VCaP (cell line): ENCODE results near the gene NUBP2.

Source experiments
- H3K27ac ChIP-seq: fragments of 450-650 bp; 2 replicates; pipeline ENCODE4 v1.5.1; 2017
- TF ChIP-seq, protein P1 (sequence below): fragments of 450-650 bp; conservative IDR thresholded peaks from 2 replicates; pipeline ENCODE4 v1.5.1; 2017; ENCODE audit warnings: mild to moderate bottlenecking, moderate library complexity

NUBP2 gene

DNA sequence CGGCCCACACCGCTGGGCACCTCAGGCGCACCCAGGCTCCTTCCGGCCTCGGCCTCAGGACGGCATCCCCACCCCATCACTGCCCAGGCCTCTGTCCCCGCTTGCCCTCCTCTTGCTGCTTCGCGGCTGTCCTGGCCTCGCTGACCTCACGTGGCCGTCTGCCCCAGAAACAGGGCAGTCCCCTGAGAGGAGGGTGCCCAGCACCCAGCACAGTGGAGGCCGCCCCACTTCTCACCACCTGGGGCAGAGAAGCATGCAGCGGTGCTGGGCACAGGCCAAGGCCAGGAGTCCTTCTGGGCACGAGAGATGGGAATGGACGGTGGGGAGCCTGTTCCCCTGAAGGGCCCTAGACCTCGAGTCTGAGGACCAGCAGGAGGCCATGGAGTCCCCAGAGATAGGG, 35.0 kb downstream of the NUBP2 start:
- H3K27ac ChIP-seq = no peak overlapping the region
- TF ChIP-seq, protein P1, sequence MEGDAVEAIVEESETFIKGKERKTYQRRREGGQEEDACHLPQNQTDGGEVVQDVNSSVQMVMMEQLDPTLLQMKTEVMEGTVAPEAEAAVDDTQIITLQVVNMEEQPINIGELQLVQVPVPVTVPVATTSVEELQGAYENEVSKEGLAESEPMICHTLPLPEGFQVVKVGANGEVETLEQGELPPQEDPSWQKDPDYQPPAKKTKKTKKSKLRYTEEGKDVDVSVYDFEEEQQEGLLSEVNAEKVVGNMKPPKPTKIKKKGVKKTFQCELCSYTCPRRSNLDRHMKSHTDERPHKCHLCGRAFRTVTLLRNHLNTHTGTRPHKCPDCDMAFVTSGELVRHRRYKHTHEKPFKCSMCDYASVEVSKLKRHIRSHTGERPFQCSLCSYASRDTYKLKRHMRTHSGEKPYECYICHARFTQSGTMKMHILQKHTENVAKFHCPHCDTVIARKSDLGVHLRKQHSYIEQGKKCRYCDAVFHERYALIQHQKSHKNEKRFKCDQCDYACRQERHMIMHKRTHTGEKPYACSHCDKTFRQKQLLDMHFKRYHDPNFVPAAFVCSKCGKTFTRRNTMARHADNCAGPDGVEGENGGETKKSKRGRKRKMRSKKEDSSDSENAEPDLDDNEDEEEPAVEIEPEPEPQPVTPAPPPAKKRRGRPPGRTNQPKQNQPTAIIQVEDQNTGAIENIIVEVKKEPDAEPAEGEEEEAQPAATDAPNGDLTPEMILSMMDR = no peak

DNA sequence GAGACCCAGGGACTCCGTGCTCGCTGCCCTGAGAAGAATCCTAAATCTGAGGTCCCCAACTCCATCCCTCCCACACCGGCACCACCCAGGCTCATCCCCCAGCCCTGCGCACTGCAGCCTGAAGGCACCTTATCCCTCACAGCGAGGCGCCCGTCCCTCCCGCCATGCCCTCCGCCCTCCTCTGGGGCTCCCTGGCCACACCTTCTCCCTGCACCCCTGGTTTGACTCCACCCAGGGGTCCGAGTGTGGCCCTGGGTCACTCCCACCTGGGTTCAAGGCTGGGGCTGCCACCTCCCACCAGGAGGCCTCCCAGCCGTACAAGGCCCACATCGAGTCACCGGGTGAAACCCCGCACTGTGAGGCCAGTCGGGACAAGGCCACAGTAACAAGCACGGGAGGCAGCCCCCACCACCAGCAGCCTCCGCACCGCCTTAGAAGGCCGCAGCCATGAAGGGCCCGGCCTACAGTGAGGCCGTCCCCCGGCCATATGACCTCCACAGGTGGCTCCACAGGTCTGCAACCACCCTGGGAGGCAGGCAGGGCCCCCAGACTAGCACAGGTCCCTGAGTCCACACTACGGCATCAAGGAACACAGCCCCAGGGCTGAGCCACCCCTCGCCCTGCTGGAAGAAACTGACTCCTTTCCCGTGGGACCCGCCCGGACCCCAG, 35.6 kb downstream of the NUBP2 start:
- H3K27ac ChIP-seq = no peak overlapping the region
- TF ChIP-seq, protein P1 = no peak

- TF ChIP-seq, protein P1 = no peak
- no peak overlapping the region for H3K27ac ChIP-seq
Measured at GRCh38 chr16:1818873-1819525, 36.2 kb downstream of the NUBP2 start.

GRCh38 chr16:1819611-1820010, 36.9 kb downstream of the NUBP2 start:
- TF ChIP-seq, protein P1 = no peak
- H3K27ac ChIP-seq = no peak overlapping the region

- H3K27ac ChIP-seq = no peak overlapping the region
- TF ChIP-seq, protein P1 = no peak
Measured at GRCh38 chr16:1820096-1820945, 37.6 kb downstream of the NUBP2 start.

DNA sequence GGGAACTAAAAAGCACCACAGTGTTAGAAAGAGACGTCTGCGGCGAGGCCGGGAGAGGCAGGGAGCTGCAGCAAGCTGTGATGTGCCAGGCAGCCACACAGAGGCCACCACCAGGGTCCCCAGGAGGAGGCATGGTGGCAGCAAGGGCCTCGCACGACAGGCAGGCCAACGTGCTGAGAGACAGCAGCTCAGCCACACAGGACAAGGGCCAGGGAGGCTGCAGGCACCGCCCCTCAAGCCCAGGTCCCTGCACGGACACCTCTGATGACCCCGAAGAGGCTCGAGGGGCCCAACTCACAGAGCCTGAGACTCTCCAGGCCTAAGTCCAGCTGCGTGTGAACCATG, 38.2 kb downstream of the NUBP2 start:
- TF ChIP-seq, protein P1 = no peak
- no peak overlapping the region for H3K27ac ChIP-seq

DNA sequence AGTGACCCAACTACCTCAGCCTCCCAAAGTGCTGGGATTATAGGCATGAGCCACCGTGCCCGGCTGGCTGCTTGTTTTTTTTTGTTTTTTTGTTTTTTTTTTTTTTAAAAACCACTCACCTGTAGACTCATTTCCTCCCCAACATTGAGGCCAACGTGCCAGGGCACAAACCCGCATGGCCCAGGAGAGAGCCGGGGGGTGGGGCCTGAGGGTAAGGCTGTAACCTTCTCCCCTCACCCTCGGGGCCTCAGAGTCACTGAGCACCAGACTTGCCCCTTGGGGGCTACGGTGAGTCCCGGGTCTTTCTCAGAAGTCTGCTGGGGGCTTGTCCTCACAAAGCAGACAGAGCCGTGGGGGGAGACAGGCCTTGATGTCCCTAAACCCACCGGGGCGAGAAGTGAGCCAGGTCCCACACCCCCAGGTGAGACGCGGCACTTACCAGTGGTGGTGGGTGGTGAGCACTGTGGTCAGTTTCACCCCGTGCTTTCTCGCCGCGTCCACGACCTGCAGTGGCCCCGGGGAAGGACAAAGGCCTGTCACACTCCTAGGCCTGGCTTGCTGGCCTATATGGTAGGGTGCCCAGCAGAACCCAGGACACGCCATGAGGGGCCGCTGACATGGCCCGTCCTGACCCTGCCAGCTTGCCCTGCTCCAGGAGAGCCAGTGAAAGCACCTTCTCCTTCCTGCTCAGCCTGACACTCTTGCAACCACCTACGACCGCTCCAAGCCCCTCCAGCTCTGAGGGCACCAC, 39.3 kb downstream of the NUBP2 start:
- H3K27ac ChIP-seq = no peak overlapping the region
- TF ChIP-seq, protein P1 = no peak
